ENCODE measurements around the gene FOXC2.

FOXC2 gene

DNA sequence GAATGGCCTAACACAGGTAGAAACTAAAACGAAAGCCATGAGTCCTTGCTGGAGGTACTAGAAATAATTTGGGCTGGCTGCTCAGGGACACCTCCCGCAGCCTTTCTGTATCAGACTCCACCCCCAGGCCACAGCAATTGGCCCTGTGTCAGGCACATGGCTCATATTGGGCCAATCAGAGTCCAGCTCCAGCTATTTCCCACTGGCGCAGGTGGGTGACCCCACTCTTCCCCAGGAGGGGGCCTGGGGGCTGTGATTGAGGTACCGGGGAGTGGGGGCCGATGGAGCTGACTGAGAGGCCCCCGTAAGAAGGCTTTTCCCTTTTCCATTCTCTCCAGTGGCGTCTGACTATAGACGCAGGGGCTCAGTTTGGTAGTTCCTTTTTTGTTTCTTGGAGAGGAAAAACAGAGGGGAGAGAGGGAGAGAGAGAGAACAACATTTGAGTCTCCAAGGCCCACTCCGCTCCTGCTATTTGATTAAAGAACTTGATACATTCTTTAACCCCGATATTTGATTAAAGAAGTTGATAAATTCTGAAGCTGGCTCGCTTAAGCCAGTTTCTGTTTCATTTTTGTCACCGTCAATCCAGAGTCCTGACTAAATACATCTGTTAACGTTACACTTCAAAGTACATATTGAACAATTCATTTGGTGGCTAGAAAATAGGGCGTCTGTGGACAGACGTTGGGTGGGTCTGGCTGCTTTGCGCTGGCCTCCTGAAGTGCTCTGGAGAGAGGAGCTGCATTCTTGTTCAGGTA, 38.0 kb downstream of the FOXC2 start:
- TF ChIP-seq, protein P1, sequence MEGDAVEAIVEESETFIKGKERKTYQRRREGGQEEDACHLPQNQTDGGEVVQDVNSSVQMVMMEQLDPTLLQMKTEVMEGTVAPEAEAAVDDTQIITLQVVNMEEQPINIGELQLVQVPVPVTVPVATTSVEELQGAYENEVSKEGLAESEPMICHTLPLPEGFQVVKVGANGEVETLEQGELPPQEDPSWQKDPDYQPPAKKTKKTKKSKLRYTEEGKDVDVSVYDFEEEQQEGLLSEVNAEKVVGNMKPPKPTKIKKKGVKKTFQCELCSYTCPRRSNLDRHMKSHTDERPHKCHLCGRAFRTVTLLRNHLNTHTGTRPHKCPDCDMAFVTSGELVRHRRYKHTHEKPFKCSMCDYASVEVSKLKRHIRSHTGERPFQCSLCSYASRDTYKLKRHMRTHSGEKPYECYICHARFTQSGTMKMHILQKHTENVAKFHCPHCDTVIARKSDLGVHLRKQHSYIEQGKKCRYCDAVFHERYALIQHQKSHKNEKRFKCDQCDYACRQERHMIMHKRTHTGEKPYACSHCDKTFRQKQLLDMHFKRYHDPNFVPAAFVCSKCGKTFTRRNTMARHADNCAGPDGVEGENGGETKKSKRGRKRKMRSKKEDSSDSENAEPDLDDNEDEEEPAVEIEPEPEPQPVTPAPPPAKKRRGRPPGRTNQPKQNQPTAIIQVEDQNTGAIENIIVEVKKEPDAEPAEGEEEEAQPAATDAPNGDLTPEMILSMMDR (IDR thresholded peaks at IDR 0.05; ENCODE audit: extremely low read depth, missing control alignments): no peak
- peak; percentile 76 for DNase-seq (ENCODE audit: low spot score)

DNA sequence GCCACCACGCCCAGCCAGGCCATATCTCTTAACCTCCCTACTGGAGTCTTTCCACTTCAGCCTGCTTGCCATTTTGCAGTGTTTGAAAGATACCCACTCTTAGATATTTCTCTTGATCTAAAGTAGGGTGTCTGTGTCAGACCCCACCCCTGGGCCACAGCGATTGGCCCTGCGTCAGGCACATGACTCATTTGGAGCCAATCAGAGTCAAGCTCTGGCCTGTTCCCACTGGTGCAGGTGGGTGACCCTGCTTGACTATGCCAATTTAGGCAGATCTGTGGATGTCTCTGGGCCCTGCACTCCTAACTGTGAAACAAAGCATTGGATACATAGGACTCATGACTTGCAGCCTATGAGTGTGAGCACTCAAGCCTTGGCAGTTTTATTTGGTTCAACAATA, 39.3 kb downstream of the FOXC2 start:
- TF ChIP-seq, protein P1 (IDR thresholded peaks at IDR 0.05; ENCODE audit: extremely low read depth, missing control alignments): no peak
- DNase-seq (ENCODE audit: low spot score): no peak

DNA sequence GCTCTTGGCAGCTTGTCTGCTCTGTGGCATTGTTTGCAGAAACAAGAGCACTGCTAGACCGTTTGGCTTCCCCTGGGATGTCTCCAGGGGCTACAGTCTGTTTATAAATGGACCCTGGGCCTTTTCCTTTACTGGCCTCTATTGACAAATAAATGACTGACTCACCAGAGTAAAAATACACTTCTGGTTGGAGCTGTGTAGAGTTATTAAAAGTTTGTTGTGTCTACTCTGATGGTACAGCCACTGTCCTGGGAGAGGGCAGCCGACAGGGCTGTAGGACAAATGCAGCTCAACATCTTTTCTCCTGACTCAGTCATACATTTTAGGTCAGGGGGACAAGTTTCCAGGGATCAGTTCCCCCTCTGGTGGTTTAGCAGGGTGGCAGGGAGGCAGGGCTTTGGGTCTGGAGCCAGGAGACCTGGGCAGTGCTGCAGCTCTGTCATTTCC, 41.7 kb downstream of the FOXC2 start:
- DNase-seq (ENCODE audit: low spot score): no peak
- TF ChIP-seq, protein P1 (IDR thresholded peaks at IDR 0.05; ENCODE audit: extremely low read depth, missing control alignments): no peak

DNA sequence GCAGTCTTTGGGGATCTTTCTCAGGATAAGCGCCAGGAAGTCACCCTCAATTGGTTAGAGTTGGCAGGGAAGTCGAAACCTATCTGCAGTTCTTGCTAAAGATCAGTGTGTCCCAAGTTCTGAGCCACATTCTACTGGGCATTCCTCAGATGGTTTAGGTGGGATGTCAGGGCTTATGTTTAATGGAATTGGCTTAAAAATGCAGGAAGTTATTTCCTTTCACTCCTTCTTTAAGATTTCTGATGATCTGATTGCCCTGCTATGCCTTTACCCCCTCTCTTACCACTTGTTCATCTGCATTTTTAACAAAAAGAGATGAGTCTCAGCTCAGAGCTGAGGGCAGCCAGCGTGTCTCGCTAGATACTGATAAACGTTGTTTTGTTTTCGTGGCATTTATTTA, 42.5 kb downstream of the FOXC2 start:
- DNase-seq (ENCODE audit: low spot score): no peak
- TF ChIP-seq, protein P1 (IDR thresholded peaks at IDR 0.05; ENCODE audit: extremely low read depth, missing control alignments): no peak

DNA sequence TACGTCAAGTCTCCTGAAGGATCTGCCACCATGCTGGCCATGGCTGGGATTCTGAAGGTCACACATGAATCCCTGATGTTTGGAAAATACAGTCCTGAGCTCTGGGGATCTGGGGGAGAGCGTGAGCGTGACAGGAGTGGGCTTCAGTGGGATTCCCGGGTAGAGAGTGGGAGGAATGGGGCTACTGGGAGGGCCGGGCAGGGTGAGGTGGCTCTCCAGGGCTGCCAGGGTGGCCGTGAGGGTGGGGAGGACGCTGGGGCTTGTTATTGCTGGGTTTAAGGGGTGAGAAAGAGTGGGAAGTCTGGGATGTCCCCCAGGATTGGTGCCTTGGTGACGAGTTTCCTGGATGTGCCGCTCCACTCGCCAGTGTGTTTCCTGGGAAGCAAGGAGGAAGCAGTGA, 43.0 kb downstream of the FOXC2 start:
- TF ChIP-seq, protein P1 (IDR thresholded peaks at IDR 0.05; ENCODE audit: extremely low read depth, missing control alignments): no peak

DNA sequence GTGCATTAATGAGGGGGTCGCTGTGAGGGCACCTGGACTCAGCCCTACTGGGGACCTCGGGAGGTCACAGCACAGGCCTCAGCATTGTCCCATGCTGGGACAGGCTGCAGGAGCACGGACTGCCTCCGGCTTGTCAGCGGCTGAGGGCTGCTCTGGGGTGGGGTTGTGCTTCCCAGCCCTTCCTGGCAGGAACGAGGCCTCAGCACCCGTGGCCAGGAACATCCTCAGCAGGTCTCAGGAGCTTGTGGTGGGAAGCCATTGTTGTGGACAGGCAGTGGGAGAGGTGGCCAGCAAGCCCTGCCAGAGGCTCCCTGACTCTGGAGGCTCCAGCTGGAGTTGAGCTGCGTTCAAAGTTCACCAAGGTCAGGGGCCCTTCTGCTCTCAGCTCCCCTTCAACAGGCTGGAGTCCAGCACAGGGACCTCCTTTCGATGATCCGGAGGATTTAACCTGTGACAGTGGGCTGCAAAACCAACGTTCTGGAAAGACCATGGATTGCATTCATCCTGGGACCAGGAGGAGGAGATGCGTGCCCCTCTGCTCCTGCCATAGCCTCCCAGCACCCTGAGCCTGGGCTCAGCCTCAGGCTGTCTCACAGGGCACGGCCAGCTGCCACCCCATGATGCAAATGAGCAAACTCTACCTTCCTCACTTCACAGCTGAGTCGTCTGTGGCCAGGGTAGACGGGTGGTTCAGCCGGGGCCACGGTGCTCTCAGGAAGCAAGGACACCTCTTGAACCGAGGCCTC, 44.3 kb downstream of the FOXC2 start:
- TF ChIP-seq, protein P1 (IDR thresholded peaks at IDR 0.05; ENCODE audit: extremely low read depth, missing control alignments): no peak
- no peak for DNase-seq (ENCODE audit: low spot score)

More for the DNA sequence above, 43.0 kb downstream of the FOXC2 start:
- no peak for DNase-seq (ENCODE audit: low spot score)

DNA sequence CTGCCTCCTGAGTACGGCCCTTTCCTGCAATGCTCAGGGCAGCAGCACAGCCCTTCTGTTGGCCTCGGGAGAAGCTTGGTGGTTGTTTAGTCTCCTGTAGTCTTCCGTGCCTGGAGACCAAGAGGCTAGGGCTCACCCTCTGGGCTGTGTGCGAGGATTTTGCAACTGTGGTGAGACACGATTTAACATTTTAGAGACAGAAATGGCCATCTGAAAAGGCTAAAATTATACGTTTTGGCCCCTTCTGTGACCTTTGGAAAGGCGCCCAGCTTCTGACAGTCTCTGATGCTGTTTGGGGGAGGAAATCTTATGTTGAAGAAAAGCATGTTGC, 44.9 kb downstream of the FOXC2 start:
- TF ChIP-seq, protein P1 (IDR thresholded peaks at IDR 0.05; ENCODE audit: extremely low read depth, missing control alignments): no peak

More for the DNA sequence above, 44.9 kb downstream of the FOXC2 start:
- DNase-seq (ENCODE audit: low spot score): no peak
